HCT116 (cell line): ENCODE results near the gene CR1L. TPM values are rescaled to one million over a fixed set of nuclear protein-coding genes. Genes with fewer than 3 reads are reported as not detected.

Source experiments
- ATAC-seq: fragments of 200-7000 bp; cut with Tn5 transposase; 2 replicates; pipeline ENCODE4 v1.9.1; 2020; ENCODE audit warnings: mild to moderate bottlenecking, moderate library complexity
- BruUV-seq: library from RNA; stranded (reverse); fragments of 400-500 nt; replicated peaks from 2 replicates; lab custom pipeline; 2021; lab: Mats Ljungman, UMichigan
- CTCF ChIA-PET: fragments of 300-600 bp; sonication (Branson Sonifier 250); formaldehyde crosslinking; loops from one replicate; lab custom pipeline; 2021; ENCODE audit warnings: antibody characterized with exemption; lab: Charles Lee
- POLR2A ChIA-PET: fragments of 300-600, 350-600 bp; sonication (Branson Sonifier 250); formaldehyde crosslinking; loops from one replicate; lab custom pipeline; 2021; ENCODE audit warnings: antibody characterized with exemption; lab: Charles Lee
- RAD21 ChIA-PET, 2 experiments: fragments of 300-600 bp; sonication (Branson Sonifier 250); formaldehyde crosslinking; loops; one replicate each; lab custom pipeline; 2023; ENCODE audit warnings: low total read pairs in 2 of 2; ENCODE audit not compliant: uncharacterized antibody in 2 of 2, unreplicated experiment in 2 of 2, low non-redundant PET in 1 of 2; lab: Charles Lee
- DNase-seq: peaks from one replicate; pipeline ENCODE4 v3.0.0-alpha.2; 2010; ENCODE audit warnings: low read depth, low spot score
- H2AFZ ChIP-seq: fragments of 200-600 bp; shearing (Covaris generic), sonication (generic); 2 replicates; pipeline ENCODE4 v1.6.1; 2017; ENCODE audit warnings: low read depth, mixed run types, mixed read lengths, antibody characterized with exemption, low read length; ENCODE audit not compliant: poor library complexity, severe bottlenecking
- H3K27ac ChIP-seq: 2 replicates; pipeline ENCODE4 v1.5.1; 2012; ENCODE audit warnings: low read depth, low read length
- H3K27me3 ChIP-seq: fragments of 200-600 bp; sonication (generic); 2 replicates; pipeline ENCODE4 v1.6.1; 2016; ENCODE audit warnings: mixed run types, low read length, mixed read lengths; ENCODE audit not compliant: insufficient read depth
- H3K36me3 ChIP-seq, 2 experiments: fragments of 200-500 bp in 1 of 2; fragments of 200-600 bp in 1 of 2; sonication (Bioruptor generic) in 1 of 2; sonication (generic) in 1 of 2; 2 replicates each; pipeline versions ENCODE4 v1.5.1 to v1.6.1; 2014 to 2016; ENCODE audit warnings: low read length in 2 of 2, inconsistent platforms in 1 of 2, mixed read lengths in 1 of 2, mixed run types in 1 of 2; ENCODE audit not compliant: insufficient read depth in 2 of 2, control insufficient read depth in 1 of 2
- H3K4me1 ChIP-seq, 2 experiments: fragments of 200-600 bp in 1 of 2; sonication (generic) in 1 of 2; 2 replicates each; pipeline versions ENCODE4 v1.5.1 to v1.6.1; 2012 to 2017; ENCODE audit warnings: low read length in 2 of 2, inconsistent platforms in 1 of 2, mild to moderate bottlenecking in 1 of 2, mixed read lengths in 1 of 2, mixed run types in 1 of 2, moderate library complexity in 1 of 2; ENCODE audit not compliant: insufficient read depth in 2 of 2, control insufficient read depth in 1 of 2
- H3K4me2 ChIP-seq: fragments of 200-600 bp; sonication (generic); 2 replicates; pipeline ENCODE4 v1.6.1; 2017; ENCODE audit warnings: mixed run types, low read length, mixed read lengths
- H3K4me3 ChIP-seq, 2 experiments: fragments of 200-600 bp in 1 of 2; sonication (generic) in 1 of 2; replicated peaks in 1 of 2; 2 replicates each; pipeline ENCODE4 v1.5.1; 2011 to 2016; ENCODE audit warnings: low read length in 2 of 2, control low read depth in 1 of 2, low read depth in 1 of 2, mild to moderate bottlenecking in 1 of 2, mixed read lengths in 1 of 2, mixed run types in 1 of 2
- H3K79me2 ChIP-seq: fragments of 200-600 bp; sonication (generic); 2 replicates; pipeline ENCODE4 v1.6.1; 2017; ENCODE audit warnings: mild to moderate bottlenecking, mixed run types, low read length, moderate library complexity, mixed read lengths; ENCODE audit not compliant: insufficient read depth
- H3K9ac ChIP-seq: fragments of 200-600 bp; sonication (generic); 2 replicates; pipeline ENCODE4 v1.6.1; 2016; ENCODE audit warnings: low read length, mixed read lengths
- H3K9me2 ChIP-seq: fragments of 200-600 bp; sonication (generic), shearing (Covaris generic); 2 replicates; pipeline ENCODE4 v1.6.1; 2017; ENCODE audit warnings: mixed run types, mild to moderate bottlenecking, moderate library complexity; ENCODE audit not compliant: insufficient read depth
- H3K9me3 ChIP-seq, 2 experiments: fragments of 200-500 bp in 1 of 2; fragments of 200-600 bp in 1 of 2; sonication (Bioruptor generic) in 1 of 2; sonication (generic) in 1 of 2; 2 replicates each; pipeline ENCODE4 v1.6.1; 2014 to 2017; ENCODE audit warnings: low read length in 2 of 2, mixed read lengths in 2 of 2, inconsistent platforms in 1 of 2, low read depth in 1 of 2, mild to moderate bottlenecking in 1 of 2, mixed run types in 1 of 2, moderate library complexity in 1 of 2; ENCODE audit not compliant: control insufficient read depth in 1 of 2, insufficient read depth in 1 of 2
- H4K20me1 ChIP-seq: fragments of 200-600 bp; sonication (generic), shearing (Covaris generic); 2 replicates; pipeline ENCODE4 v1.6.1; 2017; ENCODE audit warnings: mixed run types, mild to moderate bottlenecking, moderate library complexity; ENCODE audit not compliant: insufficient read depth
- CBX3 ChIP-seq: IDR thresholded peaks from 2 replicates; pipeline ENCODE4 v1.6.1; 2012; ENCODE audit warnings: low read depth
- CEBPB ChIP-seq: IDR thresholded peaks from 2 replicates; pipeline ENCODE4 v1.6.1; 2012; ENCODE audit warnings: low read depth
- ELF1 ChIP-seq: IDR thresholded peaks from 2 replicates; pipeline ENCODE4 v1.6.1; 2012; ENCODE audit warnings: low read depth, borderline replicate concordance
- EZH2 ChIP-seq: fragments of 200-600 bp; sonication (generic); IDR thresholded peaks from 2 replicates; pipeline ENCODE4 v1.6.1; 2017; ENCODE audit warnings: antibody characterized with exemption, mixed run types
- EZH2phosphoT487 ChIP-seq: fragments of 200-600 bp; IDR thresholded peaks from 2 replicates; pipeline ENCODE4 v1.6.1; 2018; ENCODE audit warnings: antibody characterized with exemption, borderline replicate concordance
- FOSL1 ChIP-seq: IDR thresholded peaks from 2 replicates; pipeline ENCODE4 v1.6.1; 2012; ENCODE audit warnings: low read depth
- JUND ChIP-seq: IDR thresholded peaks from 2 replicates; pipeline ENCODE4 v1.6.1; 2012
- POLR2A ChIP-seq: IDR thresholded peaks from 2 replicates; pipeline ENCODE4 v1.7.0; 2011; ENCODE audit warnings: borderline replicate concordance; ENCODE audit not compliant: insufficient read depth, insufficient read length; ENCODE audit errors: extremely low read depth
- POLR2AphosphoS5 ChIP-seq: IDR thresholded peaks from 2 replicates; pipeline ENCODE4 v1.6.1; 2011; ENCODE audit warnings: mild to moderate bottlenecking, low read depth, low read length, moderate library complexity
- RAD21 ChIP-seq: IDR thresholded peaks from 2 replicates; pipeline ENCODE4 v1.6.1; 2012; ENCODE audit warnings: low read depth, mild to moderate bottlenecking
- SIN3A ChIP-seq: IDR thresholded peaks from 2 replicates; pipeline ENCODE4 v1.6.1; 2012; ENCODE audit warnings: low read depth
- SP1 ChIP-seq: IDR thresholded peaks from 2 replicates; pipeline ENCODE4 v1.6.1; 2012; ENCODE audit warnings: low read depth
- SRF ChIP-seq: IDR thresholded peaks from 2 replicates; pipeline ENCODE4 v1.6.1; 2012; ENCODE audit warnings: low read depth
- ZNF274 ChIP-seq: fragments of 200-500 bp; sonication (Bioruptor generic); IDR thresholded peaks from 2 replicates; pipeline ENCODE4 v1.6.1; 2014; ENCODE audit warnings: mild to moderate bottlenecking, low read depth, low read length, inconsistent platforms
- intact Hi-C: fragments of 100-400 bp; cut with micrococcal nuclease; formaldehyde crosslinking; loops from 2 replicates; pipeline ENCODE4 v1.10.0; 2022
- total RNA-seq: library from RNA; stranded (reverse); gene quantifications from one replicate; pipeline ENCODE4 v1.2.1, GENCODE V29; 2021; ENCODE audit not compliant: unreplicated experiment
- TF ChIP-seq, protein P1 (sequence below): IDR thresholded peaks from 2 replicates; pipeline ENCODE4 v1.6.1; 2012
- TF ChIP-seq, protein P2 (sequence below): IDR thresholded peaks from 2 replicates; pipeline ENCODE4 v1.6.1; 2012
- TF ChIP-seq, protein P3 (sequence below): IDR thresholded peaks from 2 replicates; pipeline ENCODE4 v1.6.1; 2012; ENCODE audit warnings: low read depth
- TF ChIP-seq, protein P4 (sequence below): IDR thresholded peaks from 2 replicates; pipeline ENCODE4 v1.6.1; 2011; ENCODE audit warnings: mild to moderate bottlenecking, low read length, moderate library complexity; ENCODE audit not compliant: insufficient replicate concordance; ENCODE audit errors: extremely low read depth

CR1L gene
- total RNA-seq, 1 experiment from 2014 or later, result 0.15 TPM

DNA sequence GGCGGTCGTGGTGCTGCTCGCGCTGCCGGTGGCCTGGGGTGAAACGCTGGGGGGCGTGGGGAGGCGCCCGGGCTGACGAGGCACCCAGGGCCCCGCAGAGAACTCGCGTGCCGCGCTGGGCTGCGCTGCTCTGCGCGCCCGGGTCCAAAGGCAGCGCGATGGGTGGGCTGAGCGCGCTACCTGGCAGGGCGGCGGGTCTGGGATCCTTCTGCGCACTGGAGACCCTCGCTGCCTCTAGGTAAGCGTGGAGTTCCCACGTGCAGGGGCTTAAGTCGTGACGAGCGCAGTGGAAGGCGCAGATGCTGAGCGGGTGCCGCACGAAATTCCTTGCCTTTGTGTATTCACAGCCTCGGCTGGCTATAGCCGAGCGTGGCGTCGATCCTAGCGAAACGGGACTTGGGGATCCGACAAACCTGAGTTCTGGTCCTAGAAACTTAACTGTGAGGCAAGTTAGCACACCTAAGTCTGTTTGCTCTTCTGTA is 24.6 kb downstream of the CR1L start:
- RAD21 ChIA-PET, result no interaction called here
- Histone ChIP-seq H3K9me3 (no peaks in the 10 kb centered on the region), H3K4me3 (no peak overlapping the region), H2AFZ (no peak overlapping the region), H3K36me3 (no peaks in the 10 kb centered on the region), H3K27me3 (no peaks in the 10 kb centered on the region), H3K4me2 (no peak overlapping the region), H3K9ac (no peak overlapping the region), H4K20me1 (no peaks in the 10 kb centered on the region), H3K4me1 (no peaks in the 10 kb centered on the region), H3K9me2 (no peaks in the 10 kb centered on the region), H3K79me2 (no peaks in the 10 kb centered on the region), H3K27ac (no peak overlapping the region)
- no peak for DNase-seq
- intact Hi-C loops, result loop anchor here (10.0 kb wide), 1 partner anchor 585 kb away; the partner anchor contains the start of gene C4BPB
- BruUV-seq, result no TSS peak
- CTCF ChIA-PET, result no interaction called here
- ATAC-seq, result no peak
- POLR2A ChIA-PET, result no interaction called here
- TF ChIP-seq SRF, result no peak
- TF ChIP-seq EZH2, result no peak
- TF ChIP-seq SP1, result no peak
- no peak for TF ChIP-seq FOSL1
- no peak for TF ChIP-seq ZNF274
- TF ChIP-seq CBX3, result no peak
- no peak for TF ChIP-seq RAD21
- TF ChIP-seq, protein P1, sequence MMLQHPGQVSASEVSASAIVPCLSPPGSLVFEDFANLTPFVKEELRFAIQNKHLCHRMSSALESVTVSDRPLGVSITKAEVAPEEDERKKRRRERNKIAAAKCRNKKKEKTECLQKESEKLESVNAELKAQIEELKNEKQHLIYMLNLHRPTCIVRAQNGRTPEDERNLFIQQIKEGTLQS, result no peak
- TF ChIP-seq JUND, result no peak
- no peak for TF ChIP-seq POLR2A
- TF ChIP-seq, protein P2, sequence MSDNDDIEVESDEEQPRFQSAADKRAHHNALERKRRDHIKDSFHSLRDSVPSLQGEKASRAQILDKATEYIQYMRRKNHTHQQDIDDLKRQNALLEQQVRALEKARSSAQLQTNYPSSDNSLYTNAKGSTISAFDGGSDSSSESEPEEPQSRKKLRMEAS, result no peak
- TF ChIP-seq, protein P3, sequence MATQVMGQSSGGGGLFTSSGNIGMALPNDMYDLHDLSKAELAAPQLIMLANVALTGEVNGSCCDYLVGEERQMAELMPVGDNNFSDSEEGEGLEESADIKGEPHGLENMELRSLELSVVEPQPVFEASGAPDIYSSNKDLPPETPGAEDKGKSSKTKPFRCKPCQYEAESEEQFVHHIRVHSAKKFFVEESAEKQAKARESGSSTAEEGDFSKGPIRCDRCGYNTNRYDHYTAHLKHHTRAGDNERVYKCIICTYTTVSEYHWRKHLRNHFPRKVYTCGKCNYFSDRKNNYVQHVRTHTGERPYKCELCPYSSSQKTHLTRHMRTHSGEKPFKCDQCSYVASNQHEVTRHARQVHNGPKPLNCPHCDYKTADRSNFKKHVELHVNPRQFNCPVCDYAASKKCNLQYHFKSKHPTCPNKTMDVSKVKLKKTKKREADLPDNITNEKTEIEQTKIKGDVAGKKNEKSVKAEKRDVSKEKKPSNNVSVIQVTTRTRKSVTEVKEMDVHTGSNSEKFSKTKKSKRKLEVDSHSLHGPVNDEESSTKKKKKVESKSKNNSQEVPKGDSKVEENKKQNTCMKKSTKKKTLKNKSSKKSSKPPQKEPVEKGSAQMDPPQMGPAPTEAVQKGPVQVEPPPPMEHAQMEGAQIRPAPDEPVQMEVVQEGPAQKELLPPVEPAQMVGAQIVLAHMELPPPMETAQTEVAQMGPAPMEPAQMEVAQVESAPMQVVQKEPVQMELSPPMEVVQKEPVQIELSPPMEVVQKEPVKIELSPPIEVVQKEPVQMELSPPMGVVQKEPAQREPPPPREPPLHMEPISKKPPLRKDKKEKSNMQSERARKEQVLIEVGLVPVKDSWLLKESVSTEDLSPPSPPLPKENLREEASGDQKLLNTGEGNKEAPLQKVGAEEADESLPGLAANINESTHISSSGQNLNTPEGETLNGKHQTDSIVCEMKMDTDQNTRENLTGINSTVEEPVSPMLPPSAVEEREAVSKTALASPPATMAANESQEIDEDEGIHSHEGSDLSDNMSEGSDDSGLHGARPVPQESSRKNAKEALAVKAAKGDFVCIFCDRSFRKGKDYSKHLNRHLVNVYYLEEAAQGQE, result no peak
- no peak for TF ChIP-seq POLR2AphosphoS5
- no peak for TF ChIP-seq SIN3A
- no peak for TF ChIP-seq EZH2phosphoT487
- no peak for TF ChIP-seq CEBPB
- TF ChIP-seq, protein P4, sequence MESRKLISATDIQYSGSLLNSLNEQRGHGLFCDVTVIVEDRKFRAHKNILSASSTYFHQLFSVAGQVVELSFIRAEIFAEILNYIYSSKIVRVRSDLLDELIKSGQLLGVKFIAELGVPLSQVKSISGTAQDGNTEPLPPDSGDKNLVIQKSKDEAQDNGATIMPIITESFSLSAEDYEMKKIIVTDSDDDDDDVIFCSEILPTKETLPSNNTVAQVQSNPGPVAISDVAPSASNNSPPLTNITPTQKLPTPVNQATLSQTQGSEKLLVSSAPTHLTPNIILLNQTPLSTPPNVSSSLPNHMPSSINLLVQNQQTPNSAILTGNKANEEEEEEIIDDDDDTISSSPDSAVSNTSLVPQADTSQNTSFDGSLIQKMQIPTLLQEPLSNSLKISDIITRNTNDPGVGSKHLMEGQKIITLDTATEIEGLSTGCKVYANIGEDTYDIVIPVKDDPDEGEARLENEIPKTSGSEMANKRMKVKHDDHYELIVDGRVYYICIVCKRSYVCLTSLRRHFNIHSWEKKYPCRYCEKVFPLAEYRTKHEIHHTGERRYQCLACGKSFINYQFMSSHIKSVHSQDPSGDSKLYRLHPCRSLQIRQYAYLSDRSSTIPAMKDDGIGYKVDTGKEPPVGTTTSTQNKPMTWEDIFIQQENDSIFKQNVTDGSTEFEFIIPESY, result no peak
- no peak for TF ChIP-seq ELF1
